Left ventricle myocardium inferior (tissue), 1 donor: Measurements from ENCODE around the gene LSMEM2. TPM values are rescaled to one million over a fixed set of nuclear protein-coding genes. Genes with fewer than 3 reads are reported as not detected.
A peak's percentile ranks its signal among the peaks of the same experiment; 100 is the strongest.

Source experiments
- DNase-seq: peaks from one replicate; pipeline ENCODE4 v3.0.0-alpha.2; 2020
- H3K27ac ChIP-seq: fragments of 200-600 bp; replicated peaks from 2 replicates; pipeline ENCODE4 v1.8.0; 2021
- H3K27me3 ChIP-seq: fragments of 200-600 bp; 2 replicates; pipeline ENCODE4 v1.8.0; 2021; ENCODE audit warnings: low read depth
- H3K36me3 ChIP-seq: fragments of 200-600 bp; 2 replicates; pipeline ENCODE4 v1.8.0; 2021
- H3K4me1 ChIP-seq: fragments of 200-600 bp; 2 replicates; pipeline ENCODE4 v1.8.0; 2021
- H3K4me3 ChIP-seq: fragments of 200-600 bp; 2 replicates; pipeline ENCODE4 v1.8.0; 2021; ENCODE audit warnings: mild to moderate bottlenecking, moderate library complexity
- H3K9me3 ChIP-seq: fragments of 200-600 bp; replicated peaks from 2 replicates; pipeline ENCODE4 v1.8.0; 2021
- intact Hi-C: fragments of 100-400 bp; cut with micrococcal nuclease; formaldehyde crosslinking; loops from one replicate; pipeline ENCODE4 v1.11.0; 2022
- total RNA-seq: library from RNA; stranded (reverse); fragmentation: NEBNext Ultra II Directional; extraction: Animal tissue kit (Norgen Biotek cat#: 25700); gene quantifications from one replicate; pipeline ENCODE4 v1.2.1, GENCODE V29; 2021
- TF ChIP-seq, protein P1 (sequence below): fragments of 200-600 bp; IDR thresholded peaks from 2 replicates; pipeline ENCODE4 v1.8.0; 2021; ENCODE audit warnings: antibody characterized with exemption, mild to moderate bottlenecking, borderline replicate concordance
- donor health status: DM: no; HTN: yes; CAD: no; lungs with severe emphysema.

LSMEM2 gene
- total RNA-seq, 1 donor from 2014 or later, result 27.7 TPM

DNA sequence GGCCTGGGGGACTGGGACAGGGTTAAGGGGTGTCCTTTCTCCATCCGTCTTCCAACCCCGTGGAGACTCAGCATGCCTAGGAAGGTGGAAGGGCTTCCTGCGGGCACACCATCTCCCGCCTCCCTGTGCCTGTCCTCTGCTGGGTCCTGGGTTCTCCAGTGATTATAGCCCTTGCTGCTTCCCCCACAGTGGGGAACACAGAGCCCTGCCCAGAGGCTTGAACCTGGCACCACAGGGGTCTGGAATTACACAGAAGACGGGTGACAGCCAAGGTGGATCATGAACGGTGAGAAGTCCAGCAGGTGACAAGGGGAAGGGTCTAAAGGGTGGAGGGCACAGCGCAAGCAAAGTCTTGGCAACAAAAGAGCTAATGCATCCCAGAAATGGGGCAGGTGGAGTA is 16.1 kb upstream of the LSMEM2 start:
- Histone ChIP-seq H3K4me1 (peaks cover 81% of the 10 kb centered on the region), H3K36me3 (peaks cover 8% of the 10 kb centered on the region), H3K9me3 (peaks cover 4% of the 10 kb centered on the region), H3K4me3 (no peak overlapping the region), H3K27me3 (no peaks in the 10 kb centered on the region), H3K27ac (peak overlapping the region; percentile 99)
- no peak for DNase-seq
- intact Hi-C loops, result no loop called here
- TF ChIP-seq, protein P1, sequence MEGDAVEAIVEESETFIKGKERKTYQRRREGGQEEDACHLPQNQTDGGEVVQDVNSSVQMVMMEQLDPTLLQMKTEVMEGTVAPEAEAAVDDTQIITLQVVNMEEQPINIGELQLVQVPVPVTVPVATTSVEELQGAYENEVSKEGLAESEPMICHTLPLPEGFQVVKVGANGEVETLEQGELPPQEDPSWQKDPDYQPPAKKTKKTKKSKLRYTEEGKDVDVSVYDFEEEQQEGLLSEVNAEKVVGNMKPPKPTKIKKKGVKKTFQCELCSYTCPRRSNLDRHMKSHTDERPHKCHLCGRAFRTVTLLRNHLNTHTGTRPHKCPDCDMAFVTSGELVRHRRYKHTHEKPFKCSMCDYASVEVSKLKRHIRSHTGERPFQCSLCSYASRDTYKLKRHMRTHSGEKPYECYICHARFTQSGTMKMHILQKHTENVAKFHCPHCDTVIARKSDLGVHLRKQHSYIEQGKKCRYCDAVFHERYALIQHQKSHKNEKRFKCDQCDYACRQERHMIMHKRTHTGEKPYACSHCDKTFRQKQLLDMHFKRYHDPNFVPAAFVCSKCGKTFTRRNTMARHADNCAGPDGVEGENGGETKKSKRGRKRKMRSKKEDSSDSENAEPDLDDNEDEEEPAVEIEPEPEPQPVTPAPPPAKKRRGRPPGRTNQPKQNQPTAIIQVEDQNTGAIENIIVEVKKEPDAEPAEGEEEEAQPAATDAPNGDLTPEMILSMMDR, result no peak

DNA sequence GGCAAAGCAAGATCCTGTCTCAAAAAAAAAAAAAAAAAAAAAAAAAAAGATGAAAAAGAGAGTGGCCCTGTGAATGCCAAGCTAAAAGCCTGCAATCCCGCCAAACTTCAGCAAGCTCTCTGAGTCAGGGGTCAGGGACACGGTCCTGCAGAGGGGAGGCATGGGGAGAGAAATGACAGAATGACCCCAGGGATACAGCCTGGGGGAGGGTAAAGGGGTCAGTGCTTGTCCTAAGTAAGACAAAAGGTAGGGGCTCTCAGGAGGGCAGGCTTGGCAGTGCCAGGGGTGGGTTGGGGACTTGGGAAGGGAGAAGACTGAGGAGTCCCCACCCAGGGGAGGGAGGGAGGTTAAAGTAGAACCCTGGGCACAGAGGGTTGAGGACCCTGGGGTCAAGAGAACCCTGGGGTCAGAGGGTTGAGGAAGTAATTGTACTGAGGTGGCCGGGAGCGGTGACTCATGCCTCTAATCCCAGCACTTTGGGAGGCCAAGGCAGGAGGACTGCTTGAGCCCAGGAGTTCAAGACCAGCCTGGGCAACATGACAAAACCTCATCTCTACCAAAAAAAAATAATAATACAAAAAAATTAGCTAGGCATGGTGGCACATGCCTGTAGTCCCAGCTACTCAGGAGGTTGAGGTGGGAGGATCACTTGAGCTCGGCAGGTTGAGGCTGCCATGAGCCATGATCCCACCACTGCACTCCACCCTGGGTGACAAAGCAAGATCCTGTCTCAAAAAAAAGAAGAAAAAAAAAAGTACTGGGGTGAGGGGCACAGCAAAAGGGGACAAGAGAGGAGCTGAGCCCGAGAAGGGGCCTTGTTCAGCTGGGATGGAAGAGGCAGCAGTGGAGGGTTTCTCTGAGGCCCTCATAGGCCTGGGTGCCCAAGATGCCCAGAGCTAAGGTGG is 15.2 kb upstream of the LSMEM2 start:
- DNase-seq, result no peak
- peak overlapping the region; percentile 99 for H3K27ac ChIP-seq
- peak overlapping the region; percentile 23 for H3K4me3 ChIP-seq
- H3K27me3 ChIP-seq, result no peaks in the 10 kb centered on the region
- no peaks in the 10 kb centered on the region for H3K36me3 ChIP-seq
- H3K4me1 ChIP-seq, result peaks cover 81% of the 10 kb centered on the region
- H3K9me3 ChIP-seq, result no peaks in the 10 kb centered on the region
- intact Hi-C loops, result no loop called here
- TF ChIP-seq, protein P1, result no peak

DNA sequence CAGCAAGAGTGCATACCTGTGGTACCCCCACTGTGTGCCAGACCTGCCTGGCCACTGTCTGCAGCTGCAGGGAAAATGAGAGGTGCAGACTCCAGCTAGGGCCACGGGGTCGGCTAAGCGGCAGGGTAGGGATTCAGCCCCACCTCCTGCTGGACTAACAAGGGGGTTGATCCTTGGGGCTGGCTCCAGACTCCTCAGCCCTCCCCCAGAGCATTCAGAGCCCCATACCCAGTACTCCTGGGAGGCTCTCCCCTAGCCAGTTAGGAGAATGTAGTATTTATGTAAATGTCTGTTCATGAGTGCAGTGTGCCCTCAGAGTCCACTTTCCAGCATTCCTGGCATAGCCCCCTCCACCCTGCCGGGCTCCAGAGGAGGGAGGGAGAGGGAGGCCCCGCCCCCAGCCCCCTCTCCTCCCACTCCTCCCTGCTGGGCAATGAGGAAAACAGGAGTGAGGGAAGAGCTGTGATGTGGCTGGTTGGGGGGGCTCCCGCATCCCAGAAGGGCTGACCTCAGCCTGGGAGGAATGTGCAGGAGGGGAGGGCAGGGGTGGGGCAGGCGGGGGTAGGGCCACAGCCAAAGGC is 14.4 kb upstream of the LSMEM2 start:
- intact Hi-C loops, result no loop called here
- peaks cover 81% of the 10 kb centered on the region for H3K4me1 ChIP-seq
- peak; percentile 78 for DNase-seq
- no peaks in the 10 kb centered on the region for H3K36me3 ChIP-seq
- H3K9me3 ChIP-seq, result no peaks in the 10 kb centered on the region
- no peaks in the 10 kb centered on the region for H3K27me3 ChIP-seq
- peak overlapping the region; percentile 23 for H3K4me3 ChIP-seq
- TF ChIP-seq, protein P1, result no peak
- peak overlapping the region; percentile 99 for H3K27ac ChIP-seq

DNA sequence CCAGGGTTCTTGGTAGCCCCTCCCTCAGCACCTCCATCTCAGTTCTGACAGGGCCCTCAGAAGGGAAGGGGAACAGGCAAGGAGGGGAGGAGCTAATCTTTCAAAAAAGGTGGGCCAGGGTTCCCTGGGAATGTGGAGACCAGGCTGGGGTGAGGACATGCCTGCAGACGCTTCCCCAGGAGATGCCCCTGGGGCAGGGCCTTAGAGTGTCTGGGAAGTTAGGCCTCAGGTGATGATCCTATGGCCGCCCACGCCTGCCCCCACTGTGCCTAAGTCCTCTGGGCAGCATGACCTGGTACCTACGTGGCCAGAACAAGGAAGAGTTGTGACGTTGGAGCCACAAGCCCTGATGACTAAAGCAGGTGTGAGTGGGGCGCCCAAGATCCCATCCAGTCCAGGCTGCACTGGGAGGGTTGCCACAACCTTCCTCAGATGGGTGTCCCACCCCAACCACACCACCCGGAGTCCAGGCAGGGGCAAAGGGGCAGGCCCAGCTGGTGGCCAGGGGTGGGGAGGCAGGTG is 13.9 kb upstream of the LSMEM2 start:
- Histone ChIP-seq H3K36me3 (no peaks in the 10 kb centered on the region), H3K4me3 (peak overlapping the region; percentile 33), H3K27me3 (no peaks in the 10 kb centered on the region), H3K9me3 (no peaks in the 10 kb centered on the region), H3K4me1 (peaks cover 82% of the 10 kb centered on the region), H3K27ac (peak overlapping the region; percentile 99)
- intact Hi-C loops, result no loop called here
- DNase-seq, result no peak
- TF ChIP-seq, protein P1, result no peak

DNA sequence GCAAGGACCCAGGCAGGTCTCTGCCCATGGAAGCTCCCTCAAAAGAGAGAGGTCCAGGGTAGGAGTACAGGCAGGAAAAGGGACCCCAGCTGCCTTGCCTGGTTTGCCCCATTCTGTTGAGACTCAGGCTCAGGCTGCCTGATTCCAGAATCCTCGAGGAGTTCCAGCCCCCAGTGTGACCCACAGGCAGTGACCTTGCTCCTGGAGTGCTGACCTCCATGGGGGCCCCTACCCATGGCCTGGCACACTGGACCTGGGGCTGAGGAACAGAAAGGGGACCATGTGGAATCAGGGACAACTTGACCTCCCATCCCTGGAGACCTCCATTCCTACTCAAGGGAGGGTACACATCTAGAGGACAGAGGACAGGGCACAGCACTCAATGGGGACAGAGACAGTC is 13.3 kb upstream of the LSMEM2 start:
- DNase-seq, result no peak
- TF ChIP-seq, protein P1, result no peak
- intact Hi-C loops, result no loop called here
- Histone ChIP-seq H3K4me3 (no peak overlapping the region), H3K4me1 (peaks cover 77% of the 10 kb centered on the region), H3K27me3 (no peaks in the 10 kb centered on the region), H3K9me3 (no peaks in the 10 kb centered on the region), H3K27ac (peak overlapping the region; percentile 99), H3K36me3 (no peaks in the 10 kb centered on the region)
